Measurements from ENCODE around the gene RASSF8.

RASSF8 gene

DNA sequence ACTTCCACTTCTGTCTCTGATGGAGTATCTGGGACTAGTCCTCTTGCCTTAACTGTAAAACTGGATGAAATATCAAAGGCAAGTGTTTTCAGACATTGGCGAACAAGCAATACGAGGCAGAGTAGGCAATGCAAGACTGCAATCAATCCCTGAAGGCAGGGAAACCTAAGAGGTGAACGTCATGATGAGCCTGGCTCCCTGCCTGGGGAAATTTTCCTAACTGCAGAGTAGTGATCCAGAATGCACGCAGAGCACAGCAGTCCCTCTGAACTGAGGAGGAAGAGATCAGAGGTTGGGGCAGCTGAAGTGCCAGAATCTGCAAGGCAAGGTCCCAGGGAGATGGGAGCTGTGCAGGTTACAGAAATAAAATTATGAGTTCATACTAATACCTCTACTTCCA lies 147.9 kb downstream of the RASSF8 start:
- no peak for DNase-seq (ENCODE audit: low read depth)

DNA sequence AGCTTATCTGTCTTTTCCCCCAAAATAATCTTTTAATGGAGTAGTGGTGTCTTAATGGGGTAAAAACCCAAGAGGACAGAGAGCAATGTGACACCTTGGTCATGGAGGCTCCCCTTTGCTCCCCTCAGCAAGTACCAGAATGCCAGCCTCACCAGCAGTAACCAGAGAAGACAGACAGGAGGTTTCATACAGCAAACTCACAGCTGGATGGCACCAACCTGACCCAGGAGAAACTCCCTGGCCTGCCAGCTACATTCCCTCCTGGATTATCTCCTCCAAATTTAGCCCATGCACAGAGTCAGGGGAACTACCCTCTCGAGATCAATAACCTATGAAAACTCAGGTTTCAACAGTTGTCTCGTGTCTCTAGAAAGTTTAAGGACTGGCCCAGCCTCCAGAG lies 150.4 kb downstream of the RASSF8 start:
- no peak for DNase-seq (ENCODE audit: low read depth)

DNA sequence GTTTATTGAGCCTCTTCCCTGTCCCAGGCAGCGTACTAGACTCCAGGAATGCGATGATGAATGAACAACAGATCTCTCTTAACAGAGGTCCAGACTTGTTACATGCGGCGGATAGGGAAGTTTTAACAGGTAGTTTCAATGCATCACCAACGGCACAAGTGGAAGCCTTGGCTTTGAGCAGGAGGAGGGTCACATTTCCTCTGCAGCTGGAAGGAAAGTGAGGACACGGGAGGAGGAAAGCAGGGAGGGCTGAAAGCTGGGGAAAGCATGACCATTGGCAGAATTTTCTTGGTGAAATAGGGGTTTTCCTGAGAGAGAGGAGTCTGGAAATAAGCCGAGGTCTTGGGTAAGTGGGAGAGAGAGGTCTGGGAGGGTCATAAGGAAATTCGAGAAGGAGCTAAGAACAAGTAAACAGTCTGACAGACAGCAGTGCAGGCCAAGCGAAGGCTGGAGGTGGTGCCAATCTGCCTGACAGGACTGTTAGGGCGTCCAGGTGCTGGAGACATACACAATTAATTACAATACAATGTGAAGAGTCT lies 150.9 kb downstream of the RASSF8 start:
- no peak for DNase-seq (ENCODE audit: low read depth)

DNA sequence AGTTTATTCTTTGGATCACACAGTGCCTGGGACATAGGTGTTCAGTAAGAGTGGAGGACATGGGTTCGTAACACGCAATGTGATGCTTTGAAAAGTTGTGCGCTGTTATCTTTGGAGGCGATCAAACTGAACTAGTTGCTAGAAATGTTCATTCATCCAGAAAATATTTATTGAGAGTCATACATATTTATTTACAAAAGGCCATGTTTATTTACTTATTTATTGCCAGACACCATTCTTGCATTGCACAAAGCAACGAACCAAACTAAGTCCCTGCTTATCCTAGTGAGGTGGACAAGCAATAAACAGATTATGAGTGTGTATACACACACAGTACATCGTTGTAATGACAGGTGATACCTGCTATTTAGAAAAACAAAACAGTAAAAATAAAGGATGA lies 153.8 kb downstream of the RASSF8 start:
- DNase-seq (ENCODE audit: low read depth), result no peak

DNA sequence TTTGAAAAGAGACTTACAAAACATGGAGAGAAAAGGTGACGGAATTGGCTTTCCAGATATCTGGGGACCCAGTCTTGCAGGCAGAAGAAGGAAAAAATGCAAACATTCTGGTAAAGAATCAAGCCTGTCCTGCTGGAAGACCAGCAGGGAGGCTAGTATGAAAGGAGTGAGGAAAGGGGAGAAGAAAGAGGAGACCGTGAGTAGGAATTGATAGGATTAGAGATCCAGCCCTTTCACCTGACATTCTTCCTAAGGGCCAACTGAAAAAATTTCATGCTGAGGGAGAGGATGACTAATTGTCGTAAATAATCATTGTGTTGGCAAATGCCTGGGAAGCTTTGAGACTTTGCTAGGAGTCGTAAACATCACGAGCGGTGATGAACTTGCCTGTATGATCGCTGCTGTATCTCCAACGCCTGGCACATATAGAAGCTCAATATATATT lies 154.2 kb downstream of the RASSF8 start:
- no peak for DNase-seq (ENCODE audit: low read depth)

DNA sequence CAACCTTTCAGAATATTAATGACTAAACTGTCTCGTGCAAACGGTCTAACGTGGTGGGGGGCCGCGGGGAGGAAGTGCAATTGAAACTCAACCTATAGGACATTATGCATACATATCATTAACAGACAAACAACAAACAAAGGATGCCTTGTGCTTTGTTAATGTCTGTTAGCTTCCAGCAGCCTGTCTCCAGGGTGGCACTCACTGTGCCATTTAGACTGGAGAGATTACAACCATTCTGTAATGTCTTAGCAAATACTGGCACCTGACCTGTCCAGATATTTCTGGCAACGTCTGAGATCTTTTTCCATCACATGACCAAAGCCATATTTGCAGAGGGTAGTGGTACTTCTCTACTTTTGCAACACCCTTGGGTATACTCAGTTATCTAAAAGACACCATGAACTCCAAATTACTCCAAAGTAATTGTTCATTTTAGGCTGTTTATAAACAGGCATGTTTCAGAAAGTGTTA lies 154.7 kb downstream of the RASSF8 start:
- DNase-seq (ENCODE audit: low read depth), result no peak

DNA sequence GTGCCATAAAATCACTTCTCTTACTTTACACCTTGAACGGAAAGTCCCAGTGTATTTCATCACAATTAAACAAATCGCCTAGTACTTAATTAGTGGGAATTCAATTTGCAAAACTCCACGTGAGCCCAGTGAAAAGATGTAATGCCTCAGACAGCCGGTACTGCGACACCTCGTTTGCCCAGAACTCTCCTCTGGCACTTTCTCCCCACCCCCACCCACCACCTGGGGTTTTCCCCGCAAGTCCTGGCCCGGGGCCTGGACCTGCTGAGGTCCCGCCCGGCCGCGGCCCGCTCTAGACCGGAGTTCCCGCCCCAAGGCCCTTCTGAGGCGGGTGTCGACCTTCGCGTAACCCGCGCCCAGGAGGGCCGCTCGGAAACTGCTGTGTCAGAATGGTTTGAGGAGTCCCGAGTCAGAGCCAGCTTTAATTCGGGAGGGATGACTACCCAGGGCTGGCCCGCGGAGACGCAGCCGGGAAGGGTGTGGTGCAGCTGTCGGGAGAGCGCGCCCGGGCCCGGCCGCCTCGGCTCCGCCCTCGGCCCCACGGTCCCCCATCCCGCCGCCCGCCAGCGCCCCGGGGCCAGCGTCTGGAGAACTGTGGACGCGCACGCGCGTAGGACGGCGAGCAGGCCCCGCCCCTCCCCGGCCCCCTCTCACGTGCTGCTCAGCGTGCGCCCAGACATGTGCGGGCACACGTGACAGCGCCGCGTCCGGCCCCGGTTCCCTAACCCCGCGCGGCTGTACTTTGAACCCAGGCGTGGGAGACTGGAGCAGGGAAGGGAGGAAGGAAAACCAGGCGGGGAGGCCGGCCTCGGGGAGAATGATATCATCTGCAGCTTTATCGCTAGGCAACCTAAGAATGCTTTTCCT lies 155.6 kb downstream of the RASSF8 start:
- DNase-seq (ENCODE audit: low read depth), result peak; percentile 53

DNA sequence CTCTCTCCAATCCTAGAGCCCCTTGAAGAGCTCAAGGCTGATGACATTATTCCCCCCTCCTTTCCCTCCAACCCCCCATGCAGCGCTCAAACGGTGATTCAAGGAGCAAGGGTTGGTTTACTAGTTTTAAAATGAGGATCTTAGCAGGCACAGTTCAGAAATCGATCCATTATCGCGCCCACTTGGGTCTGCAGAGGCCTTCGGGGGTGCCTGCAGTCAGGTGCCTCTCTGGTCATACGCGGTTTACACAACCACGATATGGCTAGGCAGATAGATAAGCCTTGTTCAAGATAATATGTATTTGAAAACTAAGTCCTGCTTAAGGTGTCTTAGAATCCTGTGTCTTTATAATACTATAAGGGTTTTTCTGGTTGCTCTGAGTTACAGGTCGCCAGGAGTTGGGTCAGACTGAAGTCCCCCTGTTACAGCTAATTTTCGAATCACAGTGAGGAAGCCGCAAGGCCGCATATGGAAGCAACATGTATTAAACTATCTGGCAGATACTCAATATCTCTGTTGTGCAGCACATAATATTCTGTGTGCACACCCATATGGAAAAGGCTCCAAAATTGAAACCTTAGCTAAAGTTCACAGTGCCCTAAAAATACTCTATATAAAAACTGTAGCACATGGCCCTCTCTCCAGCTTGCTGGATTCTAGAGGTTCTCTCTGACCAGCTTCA lies 156.4 kb downstream of the RASSF8 start:
- no peak for DNase-seq (ENCODE audit: low read depth)

DNA sequence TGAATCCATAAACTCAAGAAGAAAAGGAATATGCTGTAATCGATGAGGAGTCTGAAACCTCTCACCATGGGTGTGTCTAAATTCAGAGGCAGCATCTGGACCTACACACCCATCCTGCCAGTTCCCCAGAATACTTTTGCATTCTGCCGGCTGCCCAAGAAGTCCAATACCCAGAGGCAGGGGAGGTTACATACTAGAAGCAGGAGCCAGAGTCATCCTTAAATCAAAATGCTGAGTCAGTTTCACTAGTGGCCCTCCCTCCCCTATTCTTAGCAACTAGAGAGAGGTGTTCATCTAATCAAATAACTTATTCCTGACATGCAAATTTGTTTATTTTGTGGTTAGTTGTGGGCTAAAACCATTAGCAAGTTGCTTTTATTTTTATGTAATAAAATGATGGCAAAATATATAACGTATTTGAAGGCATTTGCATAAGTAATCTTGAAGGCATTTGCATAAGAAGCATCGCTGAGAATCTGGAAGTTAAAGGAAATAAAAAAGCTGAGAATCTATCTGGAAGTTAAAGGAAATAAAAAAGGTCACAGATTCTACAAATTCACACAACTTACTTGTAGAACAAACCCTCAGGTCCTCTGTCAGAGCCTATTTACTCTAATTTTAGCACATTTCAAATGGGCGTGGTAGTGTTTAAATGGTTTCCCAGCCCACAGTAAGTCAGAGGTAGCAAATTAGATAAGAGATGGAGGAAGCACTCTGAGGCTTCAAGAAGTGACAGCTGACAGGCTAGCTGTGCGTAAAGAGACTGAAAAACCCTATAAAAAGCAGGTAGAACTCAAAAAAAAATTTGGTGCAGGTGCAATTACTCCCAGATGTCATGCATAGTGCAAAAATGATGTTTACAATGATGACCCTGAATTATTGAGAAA lies 158.6 kb downstream of the RASSF8 start:
- no peak for DNase-seq (ENCODE audit: low read depth)

DNA sequence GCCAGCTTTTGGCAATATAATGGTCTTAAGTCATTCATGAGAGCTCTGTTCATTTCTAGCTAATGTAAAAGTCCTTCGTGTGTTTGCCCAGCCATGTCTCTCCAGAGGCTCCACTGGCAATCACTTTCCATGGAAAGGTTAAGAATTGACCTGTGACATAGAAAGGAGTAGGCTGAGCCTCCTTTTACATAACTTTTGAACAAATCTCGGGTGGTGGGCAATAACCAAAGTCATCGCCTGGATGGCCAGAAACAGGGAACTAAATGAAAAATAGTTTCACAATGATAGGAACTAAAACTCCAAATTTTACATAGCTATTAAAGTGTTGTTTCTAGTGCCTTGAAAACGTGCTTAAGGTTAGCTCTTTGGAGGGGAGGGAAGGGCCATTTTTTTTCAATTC lies 159.8 kb downstream of the RASSF8 start:
- DNase-seq (ENCODE audit: low read depth), result no peak

DNA sequence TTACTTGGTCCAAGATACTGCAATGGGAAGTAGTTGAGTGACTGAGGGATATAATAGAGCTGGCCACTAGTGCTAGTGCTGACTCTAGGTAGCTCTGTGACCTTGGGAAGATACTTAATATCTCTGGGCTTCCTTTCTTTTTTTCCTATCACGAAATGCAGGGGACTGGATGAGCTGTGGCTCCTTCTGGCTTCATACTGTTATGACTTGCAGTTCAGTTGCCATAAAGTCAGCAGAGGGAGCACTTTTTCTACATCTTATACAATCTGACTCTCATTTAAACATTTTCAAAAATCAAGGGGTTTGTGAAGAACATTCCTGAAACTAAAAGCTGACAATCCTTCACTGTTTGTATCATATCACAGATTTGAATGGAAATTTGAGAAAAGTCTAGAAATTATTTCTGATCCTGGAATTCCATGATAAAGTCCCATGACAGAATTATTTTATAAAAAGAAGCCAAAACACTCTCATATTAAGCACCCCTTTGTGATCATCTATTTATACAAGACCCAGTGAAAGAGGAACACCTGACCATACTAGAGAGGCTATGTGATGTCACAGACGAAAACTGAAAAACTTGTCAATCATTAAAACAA lies 161.0 kb downstream of the RASSF8 start:
- no peak for DNase-seq (ENCODE audit: low read depth)

DNA sequence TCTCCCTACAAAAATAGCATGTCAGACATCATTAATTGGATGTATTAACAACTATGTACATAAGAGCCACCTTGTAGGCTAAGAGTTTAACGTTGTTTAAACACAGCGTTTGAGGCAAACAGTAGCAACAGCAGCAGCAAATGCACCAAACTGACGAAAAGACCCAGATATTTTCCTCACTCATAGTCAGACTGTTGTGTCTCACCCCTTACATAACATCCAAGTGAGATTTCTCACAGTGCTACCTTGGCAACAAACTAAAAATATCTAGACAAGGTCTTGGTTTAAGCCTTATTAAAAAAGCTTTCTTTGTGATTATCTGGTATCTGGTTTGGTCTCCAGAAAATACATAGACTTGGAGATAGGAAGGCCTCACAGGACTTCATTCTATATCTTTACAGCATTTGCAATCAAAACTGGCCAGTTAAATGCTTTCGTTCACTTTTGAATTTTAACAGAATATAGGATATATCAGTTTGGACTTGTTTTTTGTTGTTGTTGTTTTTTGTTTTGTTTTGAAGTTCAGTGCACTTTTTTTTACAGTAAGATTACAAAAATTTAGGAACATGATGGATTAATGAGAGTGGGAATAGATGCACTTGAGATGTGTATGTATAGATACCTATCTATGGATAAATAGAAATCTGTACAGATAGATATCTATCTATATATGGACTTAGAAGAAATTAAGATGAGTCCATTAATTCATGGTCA lies 162.2 kb downstream of the RASSF8 start:
- DNase-seq (ENCODE audit: low read depth), result no peak

DNA sequence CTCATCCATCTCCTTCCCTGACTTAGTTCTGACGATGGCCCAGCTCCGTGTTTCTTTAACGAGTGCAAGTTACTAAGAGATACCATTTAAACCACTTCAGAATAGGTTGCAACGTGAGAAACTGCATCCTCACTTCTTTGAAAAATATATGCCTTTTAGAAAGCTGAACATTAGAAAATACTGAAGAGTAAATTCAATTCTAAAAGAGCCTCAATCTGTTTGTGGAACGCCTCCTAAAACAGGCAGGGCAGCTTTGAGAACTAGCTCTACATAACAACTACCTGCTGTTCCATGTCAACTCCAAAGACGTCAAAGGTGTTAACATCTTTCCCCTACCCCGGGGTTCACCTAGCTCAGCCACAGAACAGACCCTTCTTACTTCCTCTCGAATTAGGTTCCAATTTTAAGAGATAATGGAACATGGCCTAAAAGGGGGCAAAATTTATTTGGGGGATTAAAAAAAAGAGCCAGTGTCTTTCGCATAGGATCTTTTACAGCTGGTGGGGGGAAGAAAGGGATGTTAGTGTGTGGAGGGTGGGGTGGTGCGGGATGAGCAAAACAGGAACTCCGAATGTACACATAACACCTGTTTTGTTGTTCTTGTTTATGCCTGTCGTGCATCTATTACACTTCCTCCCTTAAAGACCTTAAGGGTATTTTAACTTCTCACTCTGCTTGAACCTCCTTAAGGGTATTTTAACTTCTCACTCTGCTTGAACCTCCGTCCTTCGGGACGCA lies 163.0 kb downstream of the RASSF8 start:
- DNase-seq (ENCODE audit: low read depth), result no peak

DNA sequence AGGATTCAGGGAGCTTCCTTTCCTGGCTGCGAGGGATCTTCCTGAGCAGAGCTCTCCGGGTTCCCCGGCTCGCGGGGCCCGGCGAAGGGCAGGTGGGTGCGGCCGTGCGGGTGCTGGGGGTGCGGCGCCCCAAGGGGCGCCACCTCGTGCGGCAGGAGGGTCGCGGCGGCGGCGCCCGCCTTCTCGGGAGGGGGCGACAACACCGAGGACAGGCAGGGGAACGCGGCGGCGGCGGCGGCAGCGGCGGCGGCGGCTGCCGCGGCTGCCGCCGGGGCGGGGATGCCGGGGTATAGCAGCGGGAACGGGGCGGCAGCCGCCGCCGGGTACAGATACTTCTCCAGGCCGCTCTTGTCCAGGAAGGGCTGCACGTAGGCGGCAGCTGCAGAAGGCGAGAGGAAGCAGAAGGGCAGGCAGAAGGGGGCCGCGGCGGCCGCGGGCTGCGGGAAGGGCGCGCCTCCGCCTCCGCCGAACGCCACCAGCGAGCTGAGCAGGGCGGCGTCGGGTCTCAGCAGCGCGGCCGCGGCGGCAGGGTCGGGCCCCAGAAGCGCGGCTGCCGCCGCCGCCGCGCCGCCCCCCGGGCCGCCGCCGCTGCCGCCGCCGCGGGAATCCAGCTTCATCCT lies 163.7 kb downstream of the RASSF8 start:
- no peak for DNase-seq (ENCODE audit: low read depth)

DNA sequence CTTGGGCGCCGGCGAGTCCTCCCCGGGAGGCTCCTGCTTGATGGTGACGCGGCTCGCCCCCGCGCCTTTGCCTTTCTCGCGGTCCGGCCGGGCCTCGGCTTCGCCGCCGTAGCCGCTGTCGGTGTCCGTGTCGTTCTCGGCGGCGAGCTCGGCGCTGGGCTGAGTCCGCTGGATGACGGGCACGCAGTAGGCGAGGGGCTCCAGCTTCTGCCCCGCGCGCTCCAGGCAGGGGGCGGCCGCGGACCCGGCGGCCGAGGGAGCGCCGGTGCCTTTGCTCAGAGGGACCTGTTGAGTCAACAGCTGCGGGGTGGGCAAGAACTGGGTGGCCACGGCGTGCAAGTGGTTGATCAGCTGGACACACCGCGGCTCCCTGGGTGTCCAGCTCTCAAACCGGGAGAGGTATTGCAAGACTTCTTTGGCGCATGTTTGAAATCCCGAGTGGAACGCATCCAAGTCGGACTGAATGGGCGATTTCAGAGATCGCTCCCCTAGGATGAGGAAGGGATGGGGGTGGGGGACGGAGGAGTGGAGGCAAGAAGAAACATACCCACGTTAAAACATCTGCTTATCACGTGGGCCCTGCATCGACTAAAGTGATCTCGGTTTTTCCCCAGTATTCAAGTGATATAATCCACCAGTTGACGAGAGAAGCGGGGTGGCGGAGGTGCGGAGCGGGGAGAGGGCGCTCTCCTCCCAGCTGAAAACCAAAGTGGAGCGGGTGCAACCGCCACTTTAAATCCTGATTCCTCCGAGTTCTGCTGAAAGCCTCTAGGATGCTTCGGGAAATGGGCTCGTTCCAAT lies 164.4 kb downstream of the RASSF8 start:
- no peak for DNase-seq (ENCODE audit: low read depth)

DNA sequence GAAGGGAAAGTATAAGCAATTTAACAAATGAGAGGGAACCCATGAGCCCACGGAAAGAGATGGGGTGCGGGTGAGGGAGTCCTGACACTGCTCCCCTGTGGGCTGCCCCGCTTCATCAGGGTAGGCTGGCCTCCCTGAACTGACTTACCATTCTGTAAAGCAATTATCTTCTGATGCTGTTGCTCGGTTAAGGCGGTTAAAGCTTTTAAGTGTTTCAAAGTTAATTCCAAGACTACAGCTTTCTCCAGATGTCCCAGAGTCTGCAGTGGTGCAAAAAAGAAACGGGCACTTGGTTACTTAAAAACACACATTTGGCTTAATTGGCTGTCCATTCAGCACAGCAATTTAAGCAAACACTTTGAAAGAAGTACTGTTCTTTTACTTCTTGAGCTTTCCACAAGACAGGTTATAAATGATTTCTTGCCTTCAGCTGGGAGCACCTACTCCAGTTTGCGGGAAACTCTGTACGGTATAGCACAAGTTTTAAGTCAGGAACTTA lies 165.0 kb downstream of the RASSF8 start:
- DNase-seq (ENCODE audit: low read depth), result no peak

DNA sequence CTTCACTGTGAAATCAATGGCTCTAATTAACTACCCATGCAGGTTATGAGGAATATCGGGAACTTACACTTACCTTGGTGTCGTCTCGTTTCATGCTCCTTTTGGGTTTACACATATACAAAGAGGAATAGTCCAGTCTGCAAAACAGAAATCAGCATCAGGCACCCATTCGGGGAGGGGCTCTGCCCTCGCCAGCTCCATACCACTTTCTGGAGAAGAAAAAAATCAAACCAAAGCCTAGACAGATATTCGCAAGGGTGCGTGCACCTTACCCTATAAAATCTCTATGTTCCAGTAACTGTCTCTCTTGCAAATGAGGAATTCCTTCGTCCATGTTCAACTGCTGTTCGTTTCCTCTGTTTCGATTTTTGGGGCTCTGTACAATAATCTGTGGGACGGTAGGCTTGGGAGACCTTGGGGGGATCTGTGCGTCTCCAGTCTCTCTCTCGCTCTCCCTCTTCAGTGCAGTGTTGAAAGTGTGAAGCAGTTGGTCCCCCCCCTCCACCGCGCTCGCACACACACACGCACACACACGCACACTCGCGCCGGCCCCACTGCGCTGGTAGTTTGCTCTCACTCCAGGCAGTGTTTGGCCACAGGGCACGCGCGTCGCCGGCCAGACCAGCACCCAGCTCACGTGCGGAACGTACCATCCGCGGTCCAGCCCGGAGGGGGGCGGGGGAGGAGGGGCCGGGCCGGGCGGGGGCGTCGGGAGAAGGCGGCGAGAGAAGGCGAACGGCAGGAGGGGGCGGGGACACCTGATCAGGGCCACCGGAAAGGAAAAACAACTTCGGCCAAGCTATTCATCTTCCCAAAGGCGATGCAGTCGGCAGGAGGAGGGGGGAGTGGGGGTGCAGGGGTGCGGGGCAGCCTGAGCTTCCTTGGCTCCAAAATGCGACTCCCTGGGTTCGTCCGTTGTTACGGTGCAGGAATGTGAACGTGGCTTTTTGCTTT lies 166.2 kb downstream of the RASSF8 start, which contains the start of gene BHLHE41:
Gene BHLHE41 (minus strand): TSS at position 592 of the 954 bp plus-strand sequence. CDS start 258 bp downstream, at position 334.
- no peak for DNase-seq (ENCODE audit: low read depth)

Data from stimulated activated CD8-positive, alpha-beta memory T cell treated with anti-CD3 and anti-CD28 coated beads, Interleukin-15, amount 100 ng/mL, for 24 hours (primary cell).